Astrocyte (in vitro differentiated cells and primary cell): Measurements from ENCODE around the gene MFSD1.

Experiments
- EZH2 ChIP-seq: IDR thresholded peaks from 2 replicates; pipeline ENCODE4 v1.6.1; 2012; ENCODE audit warnings: mild to moderate bottlenecking, low read length, inconsistent platforms; ENCODE audit not compliant: insufficient read depth
- TF ChIP-seq, protein P1 (sequence below): IDR thresholded peaks from 2 replicates; pipeline ENCODE4 v1.5.1; 2011; ENCODE audit warnings: low read depth, mild to moderate bottlenecking, inconsistent platforms, low read length, moderate library complexity; ENCODE audit not compliant: insufficient read depth

DNA sequence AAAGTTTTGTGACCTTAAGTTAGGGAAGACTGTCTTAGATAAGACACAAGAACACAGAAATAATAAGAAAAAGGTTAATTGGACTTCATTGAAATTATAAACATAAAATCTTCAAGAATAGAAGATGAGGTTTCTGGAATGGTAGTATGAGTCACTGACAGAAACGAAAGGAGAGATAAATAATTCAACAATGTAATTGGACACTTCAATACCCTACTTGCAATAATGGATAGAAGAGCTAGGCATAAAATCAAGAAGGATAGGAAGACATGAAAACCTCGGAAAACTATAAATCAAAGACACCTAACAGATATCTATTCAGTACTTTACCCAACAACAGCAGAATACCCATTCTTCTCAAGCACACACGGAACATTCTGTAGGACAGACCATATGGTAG lies 15.9 kb upstream of the MFSD1 start:
- TF ChIP-seq, protein P1, sequence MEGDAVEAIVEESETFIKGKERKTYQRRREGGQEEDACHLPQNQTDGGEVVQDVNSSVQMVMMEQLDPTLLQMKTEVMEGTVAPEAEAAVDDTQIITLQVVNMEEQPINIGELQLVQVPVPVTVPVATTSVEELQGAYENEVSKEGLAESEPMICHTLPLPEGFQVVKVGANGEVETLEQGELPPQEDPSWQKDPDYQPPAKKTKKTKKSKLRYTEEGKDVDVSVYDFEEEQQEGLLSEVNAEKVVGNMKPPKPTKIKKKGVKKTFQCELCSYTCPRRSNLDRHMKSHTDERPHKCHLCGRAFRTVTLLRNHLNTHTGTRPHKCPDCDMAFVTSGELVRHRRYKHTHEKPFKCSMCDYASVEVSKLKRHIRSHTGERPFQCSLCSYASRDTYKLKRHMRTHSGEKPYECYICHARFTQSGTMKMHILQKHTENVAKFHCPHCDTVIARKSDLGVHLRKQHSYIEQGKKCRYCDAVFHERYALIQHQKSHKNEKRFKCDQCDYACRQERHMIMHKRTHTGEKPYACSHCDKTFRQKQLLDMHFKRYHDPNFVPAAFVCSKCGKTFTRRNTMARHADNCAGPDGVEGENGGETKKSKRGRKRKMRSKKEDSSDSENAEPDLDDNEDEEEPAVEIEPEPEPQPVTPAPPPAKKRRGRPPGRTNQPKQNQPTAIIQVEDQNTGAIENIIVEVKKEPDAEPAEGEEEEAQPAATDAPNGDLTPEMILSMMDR: no peak
- no peak for TF ChIP-seq EZH2
